ENCODE data around the gene NRAP.

The NRAP gene

DNA sequence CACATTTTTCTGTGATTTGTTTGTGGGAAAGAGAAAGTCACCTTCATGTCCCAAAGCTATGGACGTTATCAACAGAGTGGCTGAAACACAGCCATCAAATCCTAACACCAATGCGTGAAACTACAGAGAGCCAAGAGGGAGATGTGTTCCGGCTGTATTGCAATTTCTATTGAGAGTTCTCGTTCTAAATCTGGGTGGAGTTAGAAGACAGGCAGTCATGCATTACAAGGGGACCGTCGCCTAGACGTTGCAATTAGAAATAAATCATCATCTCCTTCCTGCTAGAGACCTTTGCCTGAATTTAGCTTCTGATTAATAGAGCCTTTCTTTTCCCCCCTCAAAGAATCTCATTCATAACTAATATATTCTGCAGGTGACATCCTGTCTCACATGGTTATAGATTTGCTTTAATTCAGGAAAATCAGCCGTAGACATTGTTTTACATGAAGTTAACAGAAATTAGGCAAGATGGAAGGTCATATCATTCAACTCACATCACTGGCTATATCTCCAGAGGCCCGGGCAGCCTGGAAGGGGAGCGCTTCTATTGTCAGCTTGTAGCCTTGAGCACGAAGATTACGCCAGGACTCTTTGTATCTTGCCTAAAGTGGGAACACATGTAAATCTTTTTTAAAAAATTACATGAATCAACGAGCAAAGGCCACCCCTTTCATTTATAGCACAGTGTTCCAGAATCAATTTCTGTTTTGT, 58.4 kb downstream of the NRAP start:
- DNase-seq (ENCODE audit: low read depth) = no peak

- no peak for DNase-seq (ENCODE audit: low read depth)
Measured at GRCh38 chr10:113604572-113604971, 59.3 kb downstream of the NRAP start.

DNA sequence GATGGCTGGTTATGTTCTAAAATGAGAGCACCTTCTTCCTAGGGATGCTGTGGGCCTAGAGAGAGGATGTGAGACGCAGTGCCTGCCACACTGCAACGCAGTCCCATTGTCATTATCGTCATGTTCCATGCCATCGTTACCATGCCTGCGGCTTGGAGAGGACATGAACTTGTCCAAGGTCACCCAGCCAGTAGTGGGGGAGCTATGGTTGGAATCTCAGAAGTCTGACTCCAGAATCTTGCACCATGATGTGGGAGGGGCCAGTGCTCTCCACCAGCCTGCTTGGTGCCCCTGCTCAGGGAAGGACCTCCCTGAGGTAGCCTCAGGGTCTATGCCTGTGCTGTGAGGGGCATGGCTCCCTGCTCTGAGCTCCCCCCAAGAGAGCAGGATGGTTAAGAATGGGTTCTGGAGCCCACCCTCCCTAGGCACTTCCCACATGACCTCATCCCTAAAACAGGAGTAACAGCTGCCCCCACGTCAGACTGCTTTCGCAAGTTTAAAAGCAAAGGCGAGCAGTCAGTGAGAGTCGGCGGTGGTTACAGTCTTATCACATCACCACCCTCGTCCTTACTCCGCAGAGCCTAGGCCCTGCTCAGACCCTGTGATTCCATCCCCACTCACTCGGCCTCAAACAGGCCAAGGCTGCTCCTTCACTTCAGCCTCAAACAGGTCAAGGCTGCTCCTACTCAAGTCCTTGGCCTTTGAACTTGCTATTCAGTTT, 60.6 kb downstream of the NRAP start:
- DNase-seq (ENCODE audit: low read depth) = no peak

DNA sequence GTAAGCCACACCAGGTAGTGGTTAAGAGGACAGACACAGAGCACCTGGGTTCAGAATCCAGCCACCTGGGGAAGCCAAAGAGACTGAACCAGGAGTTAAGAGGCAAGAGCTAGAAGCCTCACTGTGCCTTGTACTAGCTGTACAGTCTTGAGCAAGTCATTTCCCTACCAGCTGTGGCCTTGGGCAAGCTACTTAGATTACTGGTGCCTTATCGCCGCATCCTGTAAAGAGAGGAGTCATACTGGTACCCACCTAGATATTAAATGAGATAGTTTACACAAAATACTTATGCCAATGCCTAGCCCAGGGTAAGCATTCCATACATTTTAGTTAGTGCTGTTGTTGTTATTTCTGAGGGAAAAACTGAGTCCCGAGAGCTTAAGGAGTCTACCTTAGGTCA, 63.3 kb downstream of the NRAP start:
- no peak for DNase-seq (ENCODE audit: low read depth)

DNA sequence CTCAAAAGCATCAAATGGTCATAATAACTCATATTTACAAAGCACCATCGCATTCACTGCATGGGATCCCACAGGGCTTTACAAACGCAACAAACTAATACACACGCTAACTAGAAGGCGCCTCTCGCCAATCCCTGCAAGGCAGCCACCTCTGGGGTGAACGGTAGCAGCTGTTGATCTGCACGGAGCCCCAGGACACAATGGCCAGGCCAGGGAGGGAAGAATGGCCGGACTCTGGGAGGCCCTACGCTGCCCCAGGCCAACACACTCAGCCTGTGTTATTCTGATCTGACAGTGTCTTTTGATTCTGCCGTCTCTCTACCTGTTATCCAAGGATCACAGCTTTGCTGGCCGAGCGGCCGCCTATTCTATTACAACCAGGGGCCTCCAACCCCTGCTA, 69.2 kb downstream of the NRAP start:
- no peak for DNase-seq (ENCODE audit: low read depth)

- no peak for DNase-seq (ENCODE audit: low read depth)
Measured at GRCh38 chr10:113592380-113592779, 71.5 kb downstream of the NRAP start.

DNA sequence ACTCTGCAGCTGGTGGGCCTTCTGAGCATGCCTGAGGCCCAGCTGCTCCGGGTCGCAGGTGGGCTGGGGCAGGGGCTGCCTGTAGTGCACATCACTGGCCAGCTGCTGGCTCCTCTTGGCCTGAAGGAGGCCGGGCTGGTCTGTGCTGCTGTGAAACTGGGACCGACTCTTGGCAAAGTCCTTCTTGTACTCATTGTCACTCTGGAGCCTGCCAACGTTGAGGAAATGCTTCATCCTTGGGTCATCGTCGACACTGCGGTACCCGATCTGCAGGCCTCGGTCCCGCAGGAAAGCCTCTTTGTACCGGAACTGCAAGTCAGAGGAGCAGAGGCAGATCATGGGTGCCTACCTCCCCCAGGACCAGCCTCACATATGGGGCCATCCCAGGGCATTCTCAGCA, 73.3 kb downstream of the NRAP start:
- DNase-seq (ENCODE audit: low read depth) = no peak

GRCh38 chr10:113589201-113589770, 74.6 kb downstream of the NRAP start:
- no peak for DNase-seq (ENCODE audit: low read depth)

DNA sequence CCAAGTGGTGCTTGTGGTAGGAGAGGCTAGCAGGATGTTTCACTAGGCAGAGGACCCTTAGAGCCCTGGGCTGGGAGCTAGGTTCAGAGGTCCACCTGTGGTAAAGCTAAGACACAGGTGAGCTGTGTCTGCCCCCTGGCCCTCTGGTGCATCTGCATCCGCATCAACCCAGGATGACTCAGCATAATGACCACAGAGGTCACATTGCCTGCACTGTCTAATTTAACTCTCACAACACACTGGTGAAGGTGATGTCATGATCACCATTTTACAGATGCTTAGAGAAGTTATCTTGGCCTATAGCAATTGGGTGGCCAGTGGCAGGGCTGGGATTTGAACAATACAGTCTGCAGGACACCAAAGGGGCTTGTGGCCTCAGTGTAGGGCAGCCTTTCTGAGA, 77.9 kb downstream of the NRAP start:
- no peak for DNase-seq (ENCODE audit: low read depth)

DNA sequence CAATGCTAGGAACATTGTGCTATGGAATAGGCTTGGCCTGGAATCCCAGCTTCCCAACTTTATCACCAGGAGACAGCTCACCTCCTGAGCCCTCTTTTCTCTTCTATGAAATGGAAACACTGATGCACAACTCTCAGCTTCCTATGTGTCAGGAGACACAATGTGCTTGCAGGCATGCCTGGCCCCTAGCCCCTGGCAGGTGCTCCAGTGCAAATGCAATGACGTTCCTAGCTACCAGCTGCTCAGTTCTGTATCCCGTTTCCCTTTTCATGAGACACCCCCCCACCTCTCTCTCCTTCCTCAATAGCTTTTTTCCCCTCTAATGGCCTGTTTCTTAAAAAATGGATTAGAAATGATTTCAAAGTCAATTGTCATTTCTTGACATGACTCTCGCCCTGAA, 80.3 kb downstream of the NRAP start:
- no peak for DNase-seq (ENCODE audit: low read depth)

GRCh38 chr10:113581092-113581491, 82.7 kb downstream of the NRAP start:
- DNase-seq (ENCODE audit: low read depth) = no peak

GRCh38 chr10:113578773-113579172, 85.1 kb downstream of the NRAP start:
- no peak for DNase-seq (ENCODE audit: low read depth)

DNA sequence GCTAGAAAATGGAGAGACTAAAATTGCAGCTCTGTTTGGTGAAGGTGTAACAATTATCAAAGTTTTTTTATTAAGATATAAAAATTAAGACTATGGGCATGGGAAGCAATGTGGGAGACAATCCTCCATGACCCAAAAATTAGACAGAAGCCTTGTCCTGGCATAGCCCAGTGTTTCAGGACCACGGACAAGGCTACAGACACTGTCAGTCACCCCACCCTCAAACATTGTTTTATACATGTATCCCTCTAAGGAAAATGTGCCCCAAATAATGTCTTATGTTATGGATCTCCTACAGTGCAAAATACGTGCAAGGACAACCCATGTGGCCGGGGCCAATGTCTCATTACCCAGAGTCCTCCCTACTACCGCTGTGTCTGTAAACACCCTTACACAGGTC, 87.0 kb downstream of the NRAP start:
- no peak for DNase-seq (ENCODE audit: low read depth)

DNA sequence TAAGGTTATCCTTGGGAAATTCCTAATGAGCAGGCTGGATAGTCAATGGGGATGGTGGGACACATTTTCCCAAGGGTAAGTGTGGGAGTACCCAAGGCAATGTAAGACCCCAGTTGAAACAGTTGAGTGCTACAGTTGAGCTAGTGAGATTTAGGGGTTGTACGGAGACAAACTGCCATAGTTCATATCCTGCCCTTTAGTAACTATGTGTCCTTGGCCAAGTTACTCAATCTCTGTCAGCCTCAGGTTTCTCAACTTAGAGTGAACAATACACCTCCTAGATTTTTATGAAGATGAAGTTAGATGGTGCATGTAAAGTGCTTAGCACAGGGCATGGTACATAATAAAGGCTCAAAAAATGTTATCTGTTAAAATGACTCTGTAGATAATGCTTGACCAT, 90.5 kb downstream of the NRAP start:
- no peak for DNase-seq (ENCODE audit: low read depth)

GRCh38 chr10:113572520-113573290, 91.1 kb downstream of the NRAP start:
- no peak for DNase-seq (ENCODE audit: low read depth)

- no peak for DNase-seq (ENCODE audit: low read depth)
Measured at GRCh38 chr10:113569576-113569975, 94.3 kb downstream of the NRAP start.

- DNase-seq (ENCODE audit: low read depth) = no peak
Measured at GRCh38 chr10:113566888-113567287, 97.0 kb downstream of the NRAP start.

- no peak for DNase-seq (ENCODE audit: low read depth)
Measured at GRCh38 chr10:113565364-113565763, 98.5 kb downstream of the NRAP start.

DNA sequence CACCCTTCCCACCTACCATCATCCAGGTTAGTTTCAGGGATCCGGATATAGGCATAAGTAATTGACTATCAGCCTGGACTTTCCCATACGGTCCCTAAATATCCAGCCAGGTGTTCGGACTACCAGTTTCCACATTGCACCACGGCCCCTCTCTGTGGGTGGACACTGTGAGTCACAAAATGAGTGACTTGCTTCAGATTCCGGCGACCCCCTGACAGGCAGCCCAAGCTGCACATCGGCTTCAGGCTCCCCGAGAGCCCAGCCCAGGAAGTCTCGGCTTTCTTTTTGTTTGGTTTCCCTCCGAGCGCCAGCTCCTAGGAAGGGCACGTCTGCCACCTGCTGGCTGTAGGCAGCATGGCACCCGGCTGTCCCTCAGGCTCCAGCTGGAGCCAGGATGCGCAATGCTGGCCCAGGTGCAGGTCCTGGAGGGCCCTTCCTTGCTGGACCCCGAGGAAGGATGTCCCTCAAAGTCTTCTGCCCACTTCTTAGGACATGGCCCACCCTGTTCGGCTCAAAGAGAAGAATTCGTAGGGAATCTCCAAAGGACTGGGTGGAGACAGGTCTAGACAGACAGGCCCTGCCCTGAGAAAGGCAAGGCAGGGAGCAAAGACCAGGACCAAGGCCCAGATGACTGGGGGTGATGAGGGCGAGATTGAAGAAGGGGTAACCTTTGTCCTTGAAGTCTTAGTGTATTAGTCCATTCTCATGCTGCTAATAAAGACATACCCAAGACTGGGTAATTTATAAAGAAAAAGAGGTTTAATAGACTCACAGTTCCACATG, 100.3 kb downstream of the NRAP start:
- peak; percentile 30 for DNase-seq (ENCODE audit: low read depth)

GRCh38 chr10:113562704-113563103, 101.1 kb downstream of the NRAP start:
- DNase-seq (ENCODE audit: low read depth) = no peak

- no peak for DNase-seq (ENCODE audit: low read depth)
Measured at GRCh38 chr10:113562069-113562468, 101.8 kb downstream of the NRAP start.

GRCh38 chr10:113561214-113561613, 102.6 kb downstream of the NRAP start:
- no peak for DNase-seq (ENCODE audit: low read depth)
